ENCODE data around the gene PREPL. TPM values are rescaled to one million over a fixed set of nuclear protein-coding genes. Genes with fewer than 3 reads are reported as not detected.

PREPL gene
- total and polyA plus RNA-seq, 2 of the 4 experiments (the other 2 are of a cell fraction), result 27.6 to 39.6 TPM

DNA sequence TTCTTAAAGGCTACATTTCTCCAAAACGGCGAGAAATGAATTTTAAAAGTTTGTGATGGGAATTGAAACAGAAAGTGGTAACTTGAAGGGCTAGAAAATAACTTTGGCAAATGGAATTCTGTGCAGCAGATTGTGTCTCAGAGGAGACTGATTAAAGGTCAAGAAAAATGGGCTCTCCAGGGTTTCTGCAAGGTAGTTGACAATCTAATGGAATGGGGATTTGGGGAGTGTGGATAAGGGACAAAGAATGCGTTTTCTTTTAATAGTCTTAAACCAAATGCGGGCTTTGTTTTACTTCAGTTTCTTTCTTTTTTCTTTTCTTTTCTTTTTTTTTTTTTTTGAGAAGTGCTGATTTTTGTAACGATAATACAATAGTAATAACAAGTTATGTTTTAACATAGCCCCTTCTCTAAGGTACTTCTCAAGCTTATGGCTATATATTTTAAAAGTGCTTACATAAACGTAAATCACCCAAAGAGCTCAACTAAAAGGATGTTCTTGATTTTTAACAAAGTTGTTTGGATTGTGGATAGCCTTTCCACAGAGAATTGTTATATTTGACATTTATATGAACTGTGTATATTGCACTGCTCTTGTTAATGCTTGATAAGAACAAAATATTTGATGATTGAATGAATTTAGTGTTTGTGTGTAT lies 37.1 kb upstream of the PREPL start:
- Histone ChIP-seq H3K36me3 (ENCODE audit: control insufficient read depth, insufficient read depth, low read length) (no peaks in the 10 kb centered on the region), H3K18ac (ENCODE audit: low read depth, low read length) (no peak overlapping the region), H3K9me3 (ENCODE audit: control insufficient read depth, insufficient read depth, low read length) (no peaks in the 10 kb centered on the region), H2AK5ac (ENCODE audit: low read depth, low read length) (no peak overlapping the region), H3K79me1 (ENCODE audit: low read depth in 1 of 2, low read length in 2 of 2) (no peaks in the 10 kb centered on the region), H4K8ac (ENCODE audit: low read depth in 2 of 2, low read length in 2 of 2) (no peak overlapping the region), H2AFZ (replicated peaks; ENCODE audit: low read length, poor library complexity) (no peak overlapping the region), H2BK20ac (ENCODE audit: low read depth, low read length) (no peak overlapping the region), H3K4me1 (ENCODE audit: control insufficient read depth, insufficient read depth, low read length) (no peaks in the 10 kb centered on the region), H3K9me1 (ENCODE audit: insufficient read depth, low read length) (no peaks in the 10 kb centered on the region), H3K56ac (ENCODE audit: extremely low read depth, insufficient read depth, low read length) (no peak overlapping the region), H4K91ac (ENCODE audit: insufficient read depth, low read depth, low read length) (no peak overlapping the region), H3K14ac (replicated peaks; ENCODE audit: low read depth, low read length) (no peak overlapping the region), H2BK5ac (ENCODE audit: low read depth, low read length, poor library complexity, severe bottlenecking) (no peak overlapping the region), H2BK15ac (ENCODE audit: low read depth, low read length) (no peak overlapping the region), H2AK9ac (replicated peaks; ENCODE audit: low read depth, low read length, poor library complexity) (no peak overlapping the region), H3K4me3 (ENCODE audit: insufficient read depth, low read depth, low read length) (no peak overlapping the region), H4K20me1 (ENCODE audit: insufficient read depth, low read length) (no peaks in the 10 kb centered on the region), H3K27me3 (ENCODE audit: control insufficient read depth, insufficient read depth, low read length) (no peaks in the 10 kb centered on the region), H3K23ac (ENCODE audit: low read depth, low read length) (no peak overlapping the region), H2BK120ac (ENCODE audit: low read depth, low read length) (no peak overlapping the region), H3K9ac (ENCODE audit: low read depth, low read length) (no peak overlapping the region), H3K4me2 (ENCODE audit: low read depth, low read length) (no peak overlapping the region), H3K4ac (ENCODE audit: low read depth, low read length) (no peak overlapping the region), H3K27ac (ENCODE audit: insufficient read depth, low read length) (no peak overlapping the region), H4K5ac (ENCODE audit: low read depth, low read length) (no peak overlapping the region)
- ChIA-PET CTCF (no interaction called here), POLR2A (ENCODE audit: unreplicated experiment) (no interaction called here)
- no peak for DNase-seq
- dilution Hi-C loops (cut with HindIII; ENCODE audit: low sequenced_read_pairs, unreplicated experiment) (no loop called here), intact Hi-C loops (cut with micrococcal nuclease) (no loop called here), in situ Hi-C loops (cut with MboI; ENCODE audit: low sequenced_read_pairs) (loop anchor here (10.0 kb wide), 1 partner anchor 556 kb away; no protein-coding TSS in a partner anchor)
- ATAC-seq (ENCODE audit: low read depth), result no peak
- TF ChIP-seq MAFK (IDR thresholded peaks at IDR 0.05; ENCODE audit: low read depth, low read length), result peak; percentile 61
- TF ChIP-seq, protein P1, sequence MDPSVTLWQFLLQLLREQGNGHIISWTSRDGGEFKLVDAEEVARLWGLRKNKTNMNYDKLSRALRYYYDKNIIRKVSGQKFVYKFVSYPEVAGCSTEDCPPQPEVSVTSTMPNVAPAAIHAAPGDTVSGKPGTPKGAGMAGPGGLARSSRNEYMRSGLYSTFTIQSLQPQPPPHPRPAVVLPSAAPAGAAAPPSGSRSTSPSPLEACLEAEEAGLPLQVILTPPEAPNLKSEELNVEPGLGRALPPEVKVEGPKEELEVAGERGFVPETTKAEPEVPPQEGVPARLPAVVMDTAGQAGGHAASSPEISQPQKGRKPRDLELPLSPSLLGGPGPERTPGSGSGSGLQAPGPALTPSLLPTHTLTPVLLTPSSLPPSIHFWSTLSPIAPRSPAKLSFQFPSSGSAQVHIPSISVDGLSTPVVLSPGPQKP (IDR thresholded peaks at IDR 0.05; ENCODE audit: borderline replicate concordance, low read depth, low read length), result no peak
- WGBS, 2 experiments (ENCODE audit: extremely low coverage in 2 of 2, insufficient read length in 1 of 2), result no CpG with 5 or more reads among the region's 6 CpGs
- no TSS peak for BruUV-seq (replicated peaks)

All from IMR-90 (cell line).